SK-N-SH treated with all-trans-retinoic acid at 6 μM for 48 hours (cell line): ENCODE results near the gene BCAR3.

Source experiments
- ATAC-seq: fragments of 200-7000 bp; cut with Tn5 transposase; 3 replicates; pipeline ENCODE4 v1.9.1; 2020; ENCODE audit warnings: mild to moderate bottlenecking, moderate library complexity
- ARNTL ChIP-seq: fragments of 450-650 bp; formaldehyde crosslinking; IDR thresholded peaks from 2 replicates; pipeline ENCODE4 v1.5.0; 2020; ENCODE audit warnings: low read depth, mild to moderate bottlenecking, moderate library complexity, borderline replicate concordance
- BACH2 ChIP-seq: fragments of 250-450 bp; sonication (Bioruptor Pico); IDR thresholded peaks from 2 replicates; pipeline ENCODE4 v1.9.0; 2021; ENCODE audit warnings: mild to moderate bottlenecking, borderline replicate concordance
- CSDC2 ChIP-seq: fragments of 250-450 bp; sonication (Bioruptor Pico); IDR thresholded peaks from 2 replicates; pipeline ENCODE4 v1.5.0; 2020; ENCODE audit warnings: mild to moderate bottlenecking, moderate library complexity
- CSRNP3 ChIP-seq: fragments of 250-450 bp; sonication (Bioruptor Pico); IDR thresholded peaks from 2 replicates; pipeline ENCODE4 v1.5.1; 2021; ENCODE audit warnings: mild to moderate bottlenecking, moderate library complexity
- ESRRG ChIP-seq: fragments of 250-450 bp; sonication (Bioruptor Pico); IDR thresholded peaks from 2 replicates; pipeline ENCODE4 v1.6.1; 2021; ENCODE audit warnings: mild to moderate bottlenecking
- GLIS3 ChIP-seq: fragments of 250-450 bp; sonication (Bioruptor Pico); IDR thresholded peaks from 2 replicates; pipeline ENCODE4 v1.5.0; 2020; ENCODE audit warnings: mild to moderate bottlenecking, moderate library complexity
- ISL1 ChIP-seq: fragments of 250-450 bp; sonication (Bioruptor Pico); IDR thresholded peaks from 2 replicates; pipeline ENCODE4 v2.1.2; 2022; ENCODE audit warnings: mild to moderate bottlenecking, moderate library complexity
- OSR1 ChIP-seq: fragments of 250-450 bp; sonication (Bioruptor Pico); IDR thresholded peaks from 2 replicates; pipeline ENCODE4 v1.8.0; 2022; ENCODE audit warnings: moderate library complexity, mild to moderate bottlenecking, inconsistent platforms
- PPARA ChIP-seq: fragments of 250-450 bp; sonication (Bioruptor Pico); IDR thresholded peaks from 2 replicates; pipeline ENCODE4 v1.5.0; 2020; ENCODE audit warnings: mild to moderate bottlenecking, borderline replicate concordance
- SNAI2 ChIP-seq: fragments of 250-450 bp; sonication (Bioruptor Pico); IDR thresholded peaks from 2 replicates; pipeline ENCODE4 v1.5.0; 2020; ENCODE audit warnings: mild to moderate bottlenecking, moderate library complexity
- TCF4 ChIP-seq: fragments of 250-450 bp; sonication (Bioruptor Pico); IDR thresholded peaks from 2 replicates; pipeline ENCODE4 v1.8.0; 2021; ENCODE audit warnings: mild to moderate bottlenecking, moderate library complexity, borderline replicate concordance
- TOX ChIP-seq: fragments of 250-450 bp; sonication (Bioruptor Pico); IDR thresholded peaks from 2 replicates; pipeline ENCODE4 v1.8.0; 2021; ENCODE audit warnings: mild to moderate bottlenecking, moderate library complexity, borderline replicate concordance
- ZC3H10 ChIP-seq: fragments of 250-450 bp; sonication (Bioruptor Pico); IDR thresholded peaks from 2 replicates; pipeline ENCODE4 v1.5.1; 2021; ENCODE audit warnings: mild to moderate bottlenecking, moderate library complexity
- ZFP3 ChIP-seq: fragments of 250-450 bp; sonication (Bioruptor Pico); IDR thresholded peaks from 2 replicates; pipeline ENCODE4 v1.5.0; 2020; ENCODE audit warnings: mild to moderate bottlenecking, moderate library complexity
- ZFP30 ChIP-seq: fragments of 450-650 bp; formaldehyde crosslinking; IDR thresholded peaks from 2 replicates; pipeline ENCODE4 v1.5.0; 2022; ENCODE audit warnings: mild to moderate bottlenecking, moderate library complexity
- ZNF565 ChIP-seq: fragments of 450-650 bp; formaldehyde crosslinking; conservative IDR thresholded peaks from 2 replicates; pipeline ENCODE4 v1.5.0; 2020; ENCODE audit warnings: low read depth, mild to moderate bottlenecking, moderate library complexity
- ZNF8 ChIP-seq: fragments of 450-650 bp; formaldehyde crosslinking; IDR thresholded peaks from 2 replicates; pipeline ENCODE4 v1.5.0; 2020; ENCODE audit warnings: mild to moderate bottlenecking, moderate library complexity
- TF ChIP-seq, protein P1 (sequence below): fragments of 250-450 bp; sonication (Bioruptor Pico); IDR thresholded peaks from 2 replicates; pipeline ENCODE4 v1.8.0; 2021; ENCODE audit warnings: low read depth, mild to moderate bottlenecking, moderate library complexity, borderline replicate concordance
- TF ChIP-seq, protein P2 (sequence below): fragments of 250-450 bp; sonication (Bioruptor Pico); IDR thresholded peaks from 2 replicates; pipeline ENCODE4 v1.8.0; 2020; ENCODE audit warnings: mild to moderate bottlenecking, moderate library complexity, borderline replicate concordance
- TF ChIP-seq, protein P3 (sequence below): fragments of 250-450 bp; sonication (Bioruptor Pico); IDR thresholded peaks from 2 replicates; pipeline ENCODE4 v1.5.0; 2020; ENCODE audit warnings: mild to moderate bottlenecking, moderate library complexity

Gene BCAR3

GRCh38 chr1:93700532-93701469, 19.2 kb upstream of the BCAR3 start (continued):
- no peak for TF ChIP-seq TCF4
- TF ChIP-seq GLIS3, result no peak
- no peak for TF ChIP-seq ZFP3 (CRISPR knock-in tag)
- TF ChIP-seq, protein P1, sequence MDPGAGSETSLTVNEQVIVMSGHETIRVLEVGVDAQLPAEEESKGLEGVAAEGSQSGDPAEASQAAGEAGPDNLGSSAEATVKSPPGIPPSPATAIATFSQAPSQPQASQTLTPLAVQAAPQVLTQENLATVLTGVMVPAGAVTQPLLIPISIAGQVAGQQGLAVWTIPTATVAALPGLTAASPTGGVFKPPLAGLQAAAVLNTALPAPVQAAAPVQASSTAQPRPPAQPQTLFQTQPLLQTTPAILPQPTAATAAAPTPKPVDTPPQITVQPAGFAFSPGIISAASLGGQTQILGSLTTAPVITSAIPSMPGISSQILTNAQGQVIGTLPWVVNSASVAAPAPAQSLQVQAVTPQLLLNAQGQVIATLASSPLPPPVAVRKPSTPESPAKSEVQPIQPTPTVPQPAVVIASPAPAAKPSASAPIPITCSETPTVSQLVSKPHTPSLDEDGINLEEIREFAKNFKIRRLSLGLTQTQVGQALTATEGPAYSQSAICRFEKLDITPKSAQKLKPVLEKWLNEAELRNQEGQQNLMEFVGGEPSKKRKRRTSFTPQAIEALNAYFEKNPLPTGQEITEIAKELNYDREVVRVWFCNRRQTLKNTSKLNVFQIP (CRISPR knock-in tag), result no peak
- no peak for TF ChIP-seq ESRRG (CRISPR knock-in tag)
- TF ChIP-seq ZNF8 (CRISPR knock-in tag), result no peak
- no peak for TF ChIP-seq ISL1

DNA sequence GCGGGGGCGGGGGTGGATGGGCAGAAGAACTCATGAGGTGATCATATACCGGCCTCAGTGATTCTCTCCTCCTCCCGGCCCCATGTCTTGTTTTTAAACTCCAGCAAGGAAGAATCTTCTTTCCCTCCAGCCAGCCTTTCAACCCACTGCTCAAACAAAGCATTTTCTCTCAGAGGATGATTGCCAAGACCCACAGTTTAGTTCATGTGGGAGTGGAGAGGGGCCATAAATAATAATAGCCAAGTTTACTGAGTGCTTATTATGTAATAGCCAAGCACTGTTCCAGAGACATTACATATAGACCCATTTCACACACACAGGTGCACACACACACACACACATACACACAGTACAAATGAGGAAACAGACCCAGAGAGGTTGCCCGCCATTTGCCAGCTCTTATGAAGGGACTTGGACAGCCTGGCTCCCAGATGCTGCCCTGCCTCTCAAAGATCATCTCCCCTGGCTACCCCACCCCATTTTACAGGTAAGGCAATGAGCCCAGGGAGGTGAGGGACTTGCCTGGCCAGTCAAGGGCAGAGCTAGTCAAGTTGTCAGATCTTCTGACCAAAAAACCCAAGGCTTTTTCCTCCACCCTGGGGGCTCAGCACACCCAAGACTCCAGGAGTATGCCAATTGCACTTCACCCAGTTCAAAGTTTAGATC, 18.0 kb upstream of the BCAR3 start:
- TF ChIP-seq TOX (no peak), ISL1 (no peak), SNAI2 (CRISPR knock-in tag) (no peak), ZNF8 (CRISPR knock-in tag) (no peak), TCF4 (no peak), ESRRG (CRISPR knock-in tag) (no peak), ZC3H10 (CRISPR knock-in tag) (no peak), ZNF565 (CRISPR knock-in tag) (no peak), CSRNP3 (CRISPR knock-in tag) (no peak), ARNTL (CRISPR knock-in tag) (no peak), CSDC2 (CRISPR knock-in tag) (no peak), GLIS3 (no peak), ZFP30 (CRISPR knock-in tag) (no peak), OSR1 (no peak)
- TF ChIP-seq, protein P2, sequence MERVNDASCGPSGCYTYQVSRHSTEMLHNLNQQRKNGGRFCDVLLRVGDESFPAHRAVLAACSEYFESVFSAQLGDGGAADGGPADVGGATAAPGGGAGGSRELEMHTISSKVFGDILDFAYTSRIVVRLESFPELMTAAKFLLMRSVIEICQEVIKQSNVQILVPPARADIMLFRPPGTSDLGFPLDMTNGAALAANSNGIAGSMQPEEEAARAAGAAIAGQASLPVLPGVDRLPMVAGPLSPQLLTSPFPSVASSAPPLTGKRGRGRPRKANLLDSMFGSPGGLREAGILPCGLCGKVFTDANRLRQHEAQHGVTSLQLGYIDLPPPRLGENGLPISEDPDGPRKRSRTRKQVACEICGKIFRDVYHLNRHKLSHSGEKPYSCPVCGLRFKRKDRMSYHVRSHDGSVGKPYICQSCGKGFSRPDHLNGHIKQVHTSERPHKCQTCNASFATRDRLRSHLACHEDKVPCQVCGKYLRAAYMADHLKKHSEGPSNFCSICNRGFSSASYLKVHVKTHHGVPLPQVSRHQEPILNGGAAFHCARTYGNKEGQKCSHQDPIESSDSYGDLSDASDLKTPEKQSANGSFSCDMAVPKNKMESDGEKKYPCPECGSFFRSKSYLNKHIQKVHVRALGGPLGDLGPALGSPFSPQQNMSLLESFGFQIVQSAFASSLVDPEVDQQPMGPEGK, result no peak
- TF ChIP-seq, protein P3, sequence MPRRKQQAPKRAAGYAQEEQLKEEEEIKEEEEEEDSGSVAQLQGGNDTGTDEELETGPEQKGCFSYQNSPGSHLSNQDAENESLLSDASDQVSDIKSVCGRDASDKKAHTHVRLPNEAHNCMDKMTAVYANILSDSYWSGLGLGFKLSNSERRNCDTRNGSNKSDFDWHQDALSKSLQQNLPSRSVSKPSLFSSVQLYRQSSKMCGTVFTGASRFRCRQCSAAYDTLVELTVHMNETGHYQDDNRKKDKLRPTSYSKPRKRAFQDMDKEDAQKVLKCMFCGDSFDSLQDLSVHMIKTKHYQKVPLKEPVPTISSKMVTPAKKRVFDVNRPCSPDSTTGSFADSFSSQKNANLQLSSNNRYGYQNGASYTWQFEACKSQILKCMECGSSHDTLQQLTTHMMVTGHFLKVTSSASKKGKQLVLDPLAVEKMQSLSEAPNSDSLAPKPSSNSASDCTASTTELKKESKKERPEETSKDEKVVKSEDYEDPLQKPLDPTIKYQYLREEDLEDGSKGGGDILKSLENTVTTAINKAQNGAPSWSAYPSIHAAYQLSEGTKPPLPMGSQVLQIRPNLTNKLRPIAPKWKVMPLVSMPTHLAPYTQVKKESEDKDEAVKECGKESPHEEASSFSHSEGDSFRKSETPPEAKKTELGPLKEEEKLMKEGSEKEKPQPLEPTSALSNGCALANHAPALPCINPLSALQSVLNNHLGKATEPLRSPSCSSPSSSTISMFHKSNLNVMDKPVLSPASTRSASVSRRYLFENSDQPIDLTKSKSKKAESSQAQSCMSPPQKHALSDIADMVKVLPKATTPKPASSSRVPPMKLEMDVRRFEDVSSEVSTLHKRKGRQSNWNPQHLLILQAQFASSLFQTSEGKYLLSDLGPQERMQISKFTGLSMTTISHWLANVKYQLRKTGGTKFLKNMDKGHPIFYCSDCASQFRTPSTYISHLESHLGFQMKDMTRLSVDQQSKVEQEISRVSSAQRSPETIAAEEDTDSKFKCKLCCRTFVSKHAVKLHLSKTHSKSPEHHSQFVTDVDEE, result no peak
- TF ChIP-seq, protein P1 (CRISPR knock-in tag), result no peak
- ATAC-seq, result no peak

DNA sequence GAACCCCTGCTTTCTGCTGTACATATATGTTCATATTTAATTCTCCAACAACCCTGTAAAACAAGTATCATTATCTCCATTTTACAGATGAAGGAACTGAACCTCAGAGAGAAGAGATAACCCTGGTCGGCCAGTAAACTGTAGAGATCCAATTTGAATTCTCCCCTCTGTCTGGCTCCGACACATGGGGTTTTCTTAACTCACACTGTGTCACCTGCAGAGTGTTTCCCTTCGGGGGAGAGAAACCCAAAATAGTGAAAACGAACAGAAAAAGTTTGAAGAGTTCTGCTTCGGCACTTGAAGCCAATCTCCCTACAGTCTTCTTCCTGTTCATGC, 17.4 kb upstream of the BCAR3 start:
- ATAC-seq, result no peak
- TF ChIP-seq ZNF565 (CRISPR knock-in tag), result no peak
- TF ChIP-seq GLIS3, result no peak
- no peak for TF ChIP-seq ARNTL (CRISPR knock-in tag)
- TF ChIP-seq ESRRG (CRISPR knock-in tag), result no peak
- no peak for TF ChIP-seq OSR1
- no peak for TF ChIP-seq PPARA (CRISPR knock-in tag)
- TF ChIP-seq ZC3H10 (CRISPR knock-in tag), result no peak
- TF ChIP-seq CSDC2 (CRISPR knock-in tag), result no peak
- TF ChIP-seq ZNF8 (CRISPR knock-in tag), result no peak
- TF ChIP-seq, protein P2, result no peak
- no peak for TF ChIP-seq CSRNP3 (CRISPR knock-in tag)
- TF ChIP-seq BACH2 (CRISPR knock-in tag), result no peak
- no peak for TF ChIP-seq SNAI2 (CRISPR knock-in tag)
- TF ChIP-seq, all 23 proteins: peak for 0
